ENCODE results near the gene DRD4. TPM values are rescaled to one million over a fixed set of nuclear protein-coding genes. Genes with fewer than 3 reads are reported as not detected.
A peak's percentile ranks its signal among the peaks of the same experiment; 100 is the strongest.

The DRD4 gene
- total and polyA plus RNA-seq, 9 of the 15 experiments (the other 6 are each of a cell fraction or from before 2014, with no cell fraction given): 0.04 to 0.95 (median 0.21) TPM; not detected in 5

DNA sequence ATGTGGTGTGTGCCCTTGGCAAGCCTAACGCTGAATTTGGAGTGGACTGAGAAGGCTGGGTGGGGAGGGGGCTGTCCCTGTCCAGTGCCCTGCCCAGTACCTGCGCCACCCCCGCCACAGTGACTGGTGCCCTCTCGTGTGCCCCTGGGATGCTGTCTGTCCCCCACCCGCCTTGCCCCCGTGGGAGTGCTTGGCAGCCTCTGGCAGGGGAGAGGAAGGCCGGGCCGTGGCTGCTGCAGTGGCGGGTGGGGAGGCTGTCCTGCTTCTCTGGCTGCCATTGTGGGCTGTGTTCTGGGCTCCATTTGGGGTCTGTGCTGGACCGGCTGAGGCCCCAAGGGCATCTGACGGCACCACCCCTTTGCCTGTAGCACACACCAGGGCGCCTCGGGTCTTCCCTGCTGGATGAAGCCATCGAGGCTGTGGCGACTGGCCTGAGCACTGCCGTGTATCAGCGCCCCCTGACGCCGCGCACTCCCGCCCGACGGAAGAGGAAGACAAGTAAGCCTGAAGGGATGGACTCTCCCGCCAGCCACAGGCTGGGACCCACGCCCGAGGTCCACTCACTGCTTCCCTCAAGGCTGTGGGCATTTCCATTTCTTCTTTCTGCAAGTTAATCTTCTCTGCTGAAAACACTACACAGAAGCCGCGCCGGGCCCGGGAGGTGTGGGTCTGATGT, 38.9 kb upstream of the DRD4 start:
- WGBS (ENCODE audit: insufficient coverage, low coverage, missing lambda C conversion rate): 91% methylated on average over 21 of the region's 30 CpGs
- Histone ChIP-seq H2AFZ (ENCODE audit: low read depth, low read length) (no peak overlapping the region), H3K36me3 (ENCODE audit: control insufficient read depth, insufficient read depth, low read length) (peaks cover 89% of the 10 kb centered on the region), H3K9ac (ENCODE audit: insufficient read depth in 1 of 2, low read depth in 2 of 2, low read length in 2 of 2) (no peak overlapping the region; a peak in 1 of 4 replicates), H3K79me2 (ENCODE audit: control insufficient read depth, insufficient read depth, low read length) (no peaks in the 10 kb centered on the region; the same call in 1 of the 3 replicates), H3K9me3 (replicated peaks; ENCODE audit: control insufficient read depth, insufficient read depth, low read depth, low read length) (no peaks in the 10 kb centered on the region), H3K4me2 (ENCODE audit: insufficient read depth, low read length) (no peak overlapping the region), H3K9me1 (ENCODE audit: control insufficient read depth, insufficient read depth, low read length) (no peaks in the 10 kb centered on the region), H3K27ac (ENCODE audit: extremely low read depth, low read depth, low read length) (no peak overlapping the region), H3K4me3 (no peak overlapping the region), H3K27me3 (ENCODE audit: control insufficient read depth in 2 of 2, insufficient read depth in 2 of 2, low read length in 2 of 2) (no peaks in the 10 kb centered on the region), H3K4me1 (replicated peaks in 1 of 2; ENCODE audit: control insufficient read depth in 2 of 2, insufficient read depth in 2 of 2, low read length in 2 of 2) (peaks cover 0 to 14% of the 10 kb centered on the region in 2 experiments; a peak in 1 of 5 replicates), H4K20me1 (replicated peaks; ENCODE audit: control insufficient read depth, insufficient read depth, low read length) (no peaks in the 10 kb centered on the region)
- TF ChIP-seq, protein P1, sequence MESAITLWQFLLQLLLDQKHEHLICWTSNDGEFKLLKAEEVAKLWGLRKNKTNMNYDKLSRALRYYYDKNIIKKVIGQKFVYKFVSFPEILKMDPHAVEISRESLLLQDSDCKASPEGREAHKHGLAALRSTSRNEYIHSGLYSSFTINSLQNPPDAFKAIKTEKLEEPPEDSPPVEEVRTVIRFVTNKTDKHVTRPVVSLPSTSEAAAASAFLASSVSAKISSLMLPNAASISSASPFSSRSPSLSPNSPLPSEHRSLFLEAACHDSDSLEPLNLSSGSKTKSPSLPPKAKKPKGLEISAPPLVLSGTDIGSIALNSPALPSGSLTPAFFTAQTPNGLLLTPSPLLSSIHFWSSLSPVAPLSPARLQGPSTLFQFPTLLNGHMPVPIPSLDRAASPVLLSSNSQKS (CRISPR knock-in tag; IDR thresholded peaks at IDR 0.05): no peak
- peak; percentile 42; the same call in 1 of the 2 replicates for TF ChIP-seq POLR2G (IDR thresholded peaks at IDR 0.05; ENCODE audit: low read depth, low read length)
- no peak for TF ChIP-seq CEBPB (tag; IDR thresholded peaks at IDR 0.05)
- TF ChIP-seq PHF8 (IDR thresholded peaks at IDR 0.05; ENCODE audit: borderline replicate concordance, low read length): no peak
- DNase-seq (ENCODE audit: extremely low read depth in 1 of 4, low spot score in 3 of 4) (no peak), FAIRE-seq (no peak), ATAC-seq (no peak)
- BruUV-seq (replicated peaks): no TSS peak
- in situ Hi-C loops (cut with MboI) (no loop called here), intact Hi-C loops (cut with micrococcal nuclease) (no loop called here)
- ChIA-PET POLR2A (no interaction called here), CTCF (ENCODE audit: low intra/inter-chr PET ratio) (no interaction called here)
